ENCODE results near the gene LYPLA2. TPM values are rescaled to one million over a fixed set of nuclear protein-coding genes. Genes with fewer than 3 reads are reported as not detected.
A peak's percentile ranks its signal among the peaks of the same experiment; 100 is the strongest.

Gene LYPLA2
- total and polyA plus RNA-seq, 2 of the 8 experiments (the other 6 are each of a cell fraction or from before 2014, with no cell fraction given), result 138 to 211 TPM

- peak overlapping the region; percentile 21 to 56 (median 35); a peak in 7 of 8 replicates for H3K4me3 ChIP-seq (ENCODE audit: extremely low read depth in 1 of 4, insufficient read depth in 2 of 4, low read depth in 3 of 4, low read length in 4 of 4)
- peak overlapping the region; percentile 68 to 99 for H3K4me2 ChIP-seq (ENCODE audit: insufficient read depth in 1 of 2, low read depth in 2 of 2, low read length in 2 of 2)
- H3K4ac ChIP-seq (replicated peaks; ENCODE audit: insufficient read length, low read depth, low read length), result no peak overlapping the region
- no peak overlapping the region for H3K9ac ChIP-seq (replicated peaks in 1 of 4; ENCODE audit: extremely low read depth in 1 of 4, low read depth in 3 of 4, low read length in 3 of 4)
- no peak overlapping the region for H3K56ac ChIP-seq (replicated peaks; ENCODE audit: insufficient read length, low read depth, low read length)
- no peak overlapping the region for H3K14ac ChIP-seq (ENCODE audit: insufficient read length)
- H2BK120ac ChIP-seq (replicated peaks; ENCODE audit: low read depth, low read length), result no peak overlapping the region
- no peak for TF ChIP-seq ATF3 (IDR thresholded peaks at IDR 0.05; ENCODE audit: insufficient read depth, low read depth, low read length)
- WGBS, 2 experiments (ENCODE audit: extremely low coverage in 1 of 2, insufficient coverage in 1 of 2, insufficient read length in 1 of 2, insufficient replicate concordance in 2 of 2, low coverage in 1 of 2, low lambda C conversion rate in 2 of 2, missing lambda C conversion rate in 1 of 2), result 32% methylated on average over 13 of the region's 13 CpGs; no CpG with 5 or more reads in 1 of the 2 experiments
- no peak for FAIRE-seq
- H2AK5ac ChIP-seq (ENCODE audit: low read depth, low read length), result no peak overlapping the region
- H3K36me3 ChIP-seq (ENCODE audit: control insufficient read depth in 2 of 4, insufficient read depth in 4 of 4, low read length in 3 of 4), result no peaks in the 10 kb centered on the region
- H2BK20ac ChIP-seq (ENCODE audit: low read length), result no peak overlapping the region
- H2BK5ac ChIP-seq (ENCODE audit: low read depth, low read length), result no peak overlapping the region
- H4K5ac ChIP-seq (ENCODE audit: insufficient read length, low read depth, low read length), result no peak overlapping the region
- peaks cover 0 to 4% (median 2%) of the 10 kb centered on the region in 4 experiments; a peak in 4 of 7 replicates for H3K4me1 ChIP-seq (replicated peaks in 1 of 4; ENCODE audit: control insufficient read depth in 3 of 4, insufficient read depth in 4 of 4, low read length in 3 of 4)
- peaks cover 7% of the 10 kb centered on the region for H3K23me2 ChIP-seq (ENCODE audit: low read depth, low read length)
- no peak overlapping the region for H4K8ac ChIP-seq (ENCODE audit: extremely low read depth, insufficient read depth, low read length)
- no peak overlapping the region for H2BK15ac ChIP-seq (ENCODE audit: low read length)
- H3K27me3 ChIP-seq (replicated peaks in 1 of 4; ENCODE audit: control insufficient read depth in 3 of 4, extremely low read depth in 1 of 4, insufficient read depth in 3 of 4, low read length in 3 of 4), result peaks cover 0 to 7% (median 6%) of the 10 kb centered on the region in 4 experiments; a peak in 5 of 7 replicates
- 0 out of 2 replicates have a peak overlapping the region, but pooled peaks have one; percentile 33 for H2BK12ac ChIP-seq (ENCODE audit: low read depth, low read length)
- ChIA-PET POLR2A (ENCODE audit: partially characterized antibody) (interaction anchor here (0.7 to 1.0 kb wide), 2 partner anchors 12 to 39 kb away, joined by 3 read pairs; partner anchors contain the start of gene HMGCL), CTCF (ENCODE audit: partially characterized antibody) (interaction anchor here (1.0 to 2.2 kb wide), 4 partner anchors 17 to 79 kb away, joined by 3 to 8 read pairs (median 4); partner anchors contain the start of gene FUCA1)
- no peaks in the 10 kb centered on the region for H3K79me1 ChIP-seq (ENCODE audit: low read depth, low read length)
- H4K20me1 ChIP-seq (replicated peaks in 1 of 2; ENCODE audit: control insufficient read depth in 1 of 2, insufficient read depth in 2 of 2, low read length in 2 of 2), result no peaks in the 10 kb centered on the region
- DNase-seq (ENCODE audit: low read depth in 1 of 2, low spot score in 2 of 2), result peak in 1 of 2 experiments; percentile 56
- no peaks in the 10 kb centered on the region for H3K9me3 ChIP-seq (ENCODE audit: insufficient read depth in 2 of 2, low read depth in 1 of 2, low read length in 1 of 2)
- H3K79me2 ChIP-seq (ENCODE audit: control insufficient read depth in 1 of 2, insufficient read depth in 2 of 2, low read length in 2 of 2), result no peaks in the 10 kb centered on the region
- peak overlapping the region; percentile 15; the same call in 1 of the 2 replicates for H2AFZ ChIP-seq (ENCODE audit: low read length)
- no peak overlapping the region for H3K23ac ChIP-seq (ENCODE audit: insufficient read length)
- no peak overlapping the region for H3K18ac ChIP-seq (ENCODE audit: extremely low read depth, low read length)
- no peak overlapping the region for H4K91ac ChIP-seq (replicated peaks; ENCODE audit: insufficient read length, low read length)
- no peak overlapping the region for H3K27ac ChIP-seq (ENCODE audit: low read depth, low read length)
These were observed 47.0 kb downstream of the LYPLA2 start for GRCh38 chr1:23837908-23838307.

Measured in H1 (cell line).